DOHH2 (cell line): ENCODE data around the gene HSPB1.

Experiments
- EZH2phosphoT487 ChIP-seq: fragments of 200-600 bp; sonication (generic); IDR thresholded peaks from 2 replicates; pipeline ENCODE4 v1.6.1; 2017; ENCODE audit warnings: borderline replicate concordance, mild to moderate bottlenecking, antibody characterized with exemption, low read length, moderate library complexity, mixed read lengths
- TF ChIP-seq, protein P1 (sequence below): fragments of 200-600 bp; sonication (generic); IDR thresholded peaks from one replicate; pipeline ENCODE4 v1.5.1; 2014; ENCODE audit warnings: antibody characterized with exemption, mild to moderate bottlenecking, low read depth, low read length; ENCODE audit not compliant: poor library complexity, severe bottlenecking

DNA sequence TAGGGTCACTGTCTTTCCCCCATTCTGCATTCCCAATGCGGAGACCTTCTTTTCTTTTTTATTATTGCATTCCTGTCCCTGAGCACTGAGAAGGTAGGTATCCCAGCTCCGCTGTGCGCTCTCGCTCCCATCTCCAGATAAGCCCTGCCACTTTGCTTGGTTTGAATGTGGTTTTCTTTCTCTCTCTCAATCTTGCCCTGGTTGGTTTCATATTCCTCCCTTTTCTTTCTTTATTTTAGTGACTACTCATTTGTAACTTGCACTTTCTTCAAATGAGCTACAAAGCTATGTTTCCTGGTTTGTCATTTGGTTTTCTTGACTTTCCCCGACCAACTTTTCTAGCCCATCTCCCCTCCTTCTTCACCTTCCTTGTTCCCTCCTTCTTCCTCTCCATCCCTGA is 29.0 kb upstream of the HSPB1 start:
- TF ChIP-seq, protein P1, sequence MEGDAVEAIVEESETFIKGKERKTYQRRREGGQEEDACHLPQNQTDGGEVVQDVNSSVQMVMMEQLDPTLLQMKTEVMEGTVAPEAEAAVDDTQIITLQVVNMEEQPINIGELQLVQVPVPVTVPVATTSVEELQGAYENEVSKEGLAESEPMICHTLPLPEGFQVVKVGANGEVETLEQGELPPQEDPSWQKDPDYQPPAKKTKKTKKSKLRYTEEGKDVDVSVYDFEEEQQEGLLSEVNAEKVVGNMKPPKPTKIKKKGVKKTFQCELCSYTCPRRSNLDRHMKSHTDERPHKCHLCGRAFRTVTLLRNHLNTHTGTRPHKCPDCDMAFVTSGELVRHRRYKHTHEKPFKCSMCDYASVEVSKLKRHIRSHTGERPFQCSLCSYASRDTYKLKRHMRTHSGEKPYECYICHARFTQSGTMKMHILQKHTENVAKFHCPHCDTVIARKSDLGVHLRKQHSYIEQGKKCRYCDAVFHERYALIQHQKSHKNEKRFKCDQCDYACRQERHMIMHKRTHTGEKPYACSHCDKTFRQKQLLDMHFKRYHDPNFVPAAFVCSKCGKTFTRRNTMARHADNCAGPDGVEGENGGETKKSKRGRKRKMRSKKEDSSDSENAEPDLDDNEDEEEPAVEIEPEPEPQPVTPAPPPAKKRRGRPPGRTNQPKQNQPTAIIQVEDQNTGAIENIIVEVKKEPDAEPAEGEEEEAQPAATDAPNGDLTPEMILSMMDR, result no peak
- TF ChIP-seq EZH2phosphoT487, result no peak
